GM21529 (cell line): ENCODE results near the gene ACOX3.
"Not testable (repeated sequence)": the region's sequence is repeated elsewhere in the genome, so short reads cannot be mapped to it uniquely, and the experiment has no call there.

Experiments
- ATAC-seq: cut with Tn5 transposase; IDR thresholded peaks from one replicate; pipeline ENCODE4 v1.9.1; 2021; ENCODE audit not compliant: unreplicated experiment

The ACOX3 gene

DNA sequence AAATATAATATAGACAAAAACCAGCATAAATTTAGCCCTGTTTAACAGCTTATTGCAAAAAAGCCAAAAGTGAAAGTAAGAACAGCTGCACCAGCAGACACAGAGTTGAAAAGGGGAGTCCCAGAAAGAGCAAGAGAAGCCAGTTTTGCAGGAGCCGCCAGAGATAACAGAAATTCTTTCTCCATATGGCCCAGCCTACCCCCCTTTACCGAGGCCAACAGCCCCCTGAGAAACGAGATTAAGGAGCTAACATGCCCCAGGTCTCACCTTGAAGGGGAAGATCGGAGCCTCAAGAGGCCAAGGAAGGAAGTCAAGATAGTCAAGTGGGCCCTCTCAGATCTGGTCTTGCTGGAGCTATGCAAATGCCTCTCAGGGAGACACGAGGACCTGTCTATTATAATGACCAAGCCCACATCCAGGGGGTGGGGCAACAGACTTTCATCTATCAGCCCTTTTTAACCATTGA, 4.8 kb downstream of the ACOX3 start:
- ATAC-seq = peak; percentile 59

DNA sequence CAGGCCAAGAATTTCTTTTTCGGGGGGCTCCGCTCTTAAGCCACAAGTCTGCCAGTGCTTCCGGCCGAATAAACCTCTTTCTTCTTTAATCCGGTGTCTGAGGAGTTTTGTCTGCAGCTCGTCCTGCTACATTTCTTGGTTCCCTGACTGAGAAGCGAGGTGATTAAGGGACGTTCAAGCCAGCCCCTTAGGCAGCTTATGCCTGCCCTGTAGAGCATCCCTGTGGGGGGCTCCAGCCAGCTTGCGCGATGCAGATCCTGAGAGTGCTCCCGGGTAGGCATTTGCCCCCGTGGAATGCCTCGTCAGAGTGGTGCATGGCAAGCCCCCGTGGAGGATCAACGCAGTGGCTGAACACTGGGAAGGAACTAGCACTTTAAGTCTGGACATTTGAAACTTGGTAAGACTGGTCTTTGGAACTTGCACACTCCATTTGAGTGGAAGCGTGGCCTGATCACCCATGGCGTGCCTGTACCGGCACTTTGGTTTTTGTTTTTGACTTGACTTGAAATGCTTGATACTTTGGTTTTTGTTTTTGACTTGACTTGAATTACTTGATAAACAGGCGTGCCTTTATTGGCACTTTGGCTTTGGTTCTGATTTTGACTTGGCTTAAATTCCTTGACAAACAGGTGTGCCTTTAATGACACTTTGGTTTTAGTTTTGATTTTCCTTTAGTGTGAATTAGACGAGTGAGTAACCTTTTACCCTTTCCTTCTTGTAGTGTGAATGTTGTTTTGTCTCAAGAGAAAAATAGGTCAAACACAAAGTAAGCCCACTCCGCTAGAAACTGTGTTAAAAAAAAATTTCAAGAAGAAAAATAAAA, 6.1 kb downstream of the ACOX3 start:
- ATAC-seq = no peak

GRCh38 chr4:8433136-8433535, 7.4 kb downstream of the ACOX3 start:
- ATAC-seq = no peak

DNA sequence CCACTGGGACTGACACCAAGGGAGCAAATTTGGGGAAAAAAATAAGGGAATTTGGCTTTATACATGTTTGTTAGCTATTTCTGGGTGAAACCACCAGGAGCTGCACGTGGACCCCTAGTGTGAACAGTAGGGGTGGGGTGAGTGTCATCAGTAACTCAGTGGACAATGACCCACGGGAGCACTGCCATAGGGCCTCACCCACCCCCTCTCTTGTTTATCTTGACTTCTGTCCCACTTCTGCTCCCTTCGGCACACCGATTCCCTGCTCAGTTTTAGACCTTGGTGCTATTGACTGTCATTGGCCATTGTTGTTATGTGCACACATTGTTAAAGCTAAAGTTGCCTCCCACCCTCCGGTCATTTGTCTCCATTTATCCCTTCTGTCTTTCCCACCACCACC, 9.0 kb downstream of the ACOX3 start:
- ATAC-seq = no peak

DNA sequence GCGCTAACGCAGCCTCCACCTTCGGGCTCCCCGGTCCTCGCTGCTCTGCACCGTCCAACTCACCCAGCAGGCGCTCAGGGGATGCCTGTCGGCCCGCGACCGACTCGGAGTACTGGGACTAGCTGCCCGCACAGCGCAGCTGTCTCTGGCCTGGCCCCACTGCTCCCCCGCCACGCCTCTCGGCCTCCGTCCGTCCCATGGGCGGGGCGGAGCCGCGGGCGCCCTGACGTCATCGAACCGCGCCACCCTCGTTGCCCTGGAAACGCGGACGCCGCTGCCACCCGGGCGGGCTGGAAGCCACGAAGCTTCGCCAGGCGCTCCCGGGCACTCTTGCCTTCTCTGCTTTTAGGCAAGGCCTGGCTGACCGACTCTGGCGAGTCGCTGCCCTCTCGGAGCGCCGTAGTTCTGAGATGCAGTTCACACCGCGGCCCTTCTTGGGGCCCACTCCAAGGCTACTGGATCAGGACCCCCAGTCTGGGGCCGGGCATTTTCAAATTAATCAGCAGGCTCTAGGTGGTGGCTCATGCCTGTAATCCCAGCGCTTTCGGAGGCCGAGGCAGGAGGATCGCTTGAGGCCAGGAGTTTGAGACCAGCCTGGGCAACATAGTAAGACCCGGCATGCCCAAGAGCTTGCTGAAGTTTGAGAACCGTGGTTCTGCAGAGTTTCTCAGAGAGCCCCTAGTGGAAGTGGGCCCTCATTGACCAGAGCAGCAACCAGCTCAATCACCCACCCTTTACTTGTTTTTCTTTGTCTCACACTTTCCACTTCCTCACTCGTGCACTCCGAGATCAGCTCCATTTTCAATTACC, 12.0 kb downstream of the ACOX3 start:
- ATAC-seq = peak; percentile 89

DNA sequence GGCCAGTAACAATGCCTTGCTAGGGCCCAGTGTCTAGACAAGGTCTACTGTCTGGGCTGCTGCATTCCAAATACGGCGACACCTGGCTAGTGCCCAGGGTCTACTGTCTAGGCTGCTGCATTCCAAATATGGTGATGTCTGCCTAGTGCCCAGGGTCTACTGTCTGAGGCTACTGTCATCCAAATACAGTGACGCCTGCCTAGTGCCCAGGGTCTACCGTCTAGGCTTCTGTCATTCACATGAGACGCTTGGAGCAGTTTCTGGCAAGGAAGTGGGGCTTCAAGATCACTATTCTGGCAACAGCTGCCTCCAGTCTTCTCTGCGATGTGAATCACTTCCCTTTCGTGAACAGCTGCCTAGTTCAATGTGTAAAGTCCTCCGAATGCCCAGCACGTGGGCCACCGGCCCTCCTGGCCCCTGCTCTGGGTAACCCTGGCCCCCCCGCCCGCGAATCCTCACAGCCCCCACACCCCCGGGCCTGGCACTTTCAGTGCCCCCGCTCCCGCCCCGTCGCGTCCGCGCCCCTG, 12.7 kb downstream of the ACOX3 start:
- peak; percentile 68 for ATAC-seq

DNA sequence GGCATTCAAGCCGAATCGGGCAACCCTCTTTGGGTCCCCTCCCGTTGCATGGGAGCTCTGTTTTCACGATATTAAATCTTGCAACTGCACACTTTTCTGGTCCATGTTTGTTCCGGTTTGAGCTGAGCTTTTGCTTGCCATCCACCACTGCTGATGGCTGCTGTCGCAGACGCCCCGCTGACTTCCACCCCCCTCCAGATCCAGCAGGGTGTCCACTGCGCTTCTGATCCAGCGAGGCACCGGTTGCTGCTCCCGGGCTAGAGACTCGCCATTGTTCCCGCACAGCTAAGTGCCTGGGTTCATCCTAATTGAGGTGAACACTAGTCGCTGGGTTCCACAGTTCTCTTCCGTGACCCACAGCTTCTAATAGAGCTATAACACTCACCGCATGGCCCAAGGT, 13.3 kb downstream of the ACOX3 start:
- ATAC-seq = no peak

GRCh38 chr4:8422786-8423185, 17.7 kb downstream of the ACOX3 start:
- no peak for ATAC-seq

DNA sequence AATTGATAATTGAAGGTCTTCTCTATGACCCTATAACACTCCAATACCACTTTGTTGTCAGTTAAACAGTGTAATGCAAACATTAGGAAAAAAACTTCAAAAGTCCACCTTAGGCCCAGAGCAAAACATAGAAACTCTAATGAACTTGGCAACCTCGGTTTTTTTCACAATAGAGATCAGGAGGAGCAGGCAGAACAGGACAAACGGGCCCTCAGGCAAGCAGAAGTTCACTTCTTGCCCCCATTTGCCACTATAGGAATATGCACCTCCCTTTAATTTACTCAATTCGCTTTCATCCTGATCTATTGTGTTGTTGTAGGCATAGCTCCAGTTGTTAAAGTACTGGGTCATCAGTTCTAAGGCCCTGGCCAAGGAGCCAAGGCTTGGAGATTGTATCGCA, 18.2 kb downstream of the ACOX3 start:
- ATAC-seq = no peak

- ATAC-seq = not testable (repeated sequence)
Observed at GRCh38 chr4:8420151-8420550, 20.4 kb downstream of the ACOX3 start.

- peak; percentile 88 for ATAC-seq
Observed at GRCh38 chr4:8419222-8420041, 21.1 kb downstream of the ACOX3 start.

GRCh38 chr4:8417071-8417614, 23.4 kb downstream of the ACOX3 start:
- no peak for ATAC-seq

GRCh38 chr4:8414377-8414776, 26.1 kb downstream of the ACOX3 start:
- no peak for ATAC-seq

DNA sequence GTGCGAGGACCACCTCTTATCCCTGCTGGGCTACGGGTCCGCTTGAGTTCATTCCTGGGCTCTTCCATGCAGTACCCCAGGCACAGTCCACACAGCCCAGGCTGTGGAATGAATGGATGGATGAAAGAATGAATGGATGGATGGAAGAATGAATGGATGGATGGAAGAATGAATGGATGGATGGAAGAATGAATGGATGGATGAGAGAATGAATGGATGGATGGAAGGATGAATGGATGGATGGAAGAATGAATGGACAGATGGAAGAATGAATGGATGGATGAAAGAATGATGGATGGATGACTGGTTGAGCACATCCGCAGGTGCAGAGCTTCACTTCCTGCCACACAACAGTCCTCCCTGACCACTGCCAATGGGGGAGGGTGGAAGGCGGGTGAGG, 28.2 kb downstream of the ACOX3 start:
- no peak for ATAC-seq

- no peak for ATAC-seq
Observed at GRCh38 chr4:8411351-8412180, 29.0 kb downstream of the ACOX3 start.

DNA sequence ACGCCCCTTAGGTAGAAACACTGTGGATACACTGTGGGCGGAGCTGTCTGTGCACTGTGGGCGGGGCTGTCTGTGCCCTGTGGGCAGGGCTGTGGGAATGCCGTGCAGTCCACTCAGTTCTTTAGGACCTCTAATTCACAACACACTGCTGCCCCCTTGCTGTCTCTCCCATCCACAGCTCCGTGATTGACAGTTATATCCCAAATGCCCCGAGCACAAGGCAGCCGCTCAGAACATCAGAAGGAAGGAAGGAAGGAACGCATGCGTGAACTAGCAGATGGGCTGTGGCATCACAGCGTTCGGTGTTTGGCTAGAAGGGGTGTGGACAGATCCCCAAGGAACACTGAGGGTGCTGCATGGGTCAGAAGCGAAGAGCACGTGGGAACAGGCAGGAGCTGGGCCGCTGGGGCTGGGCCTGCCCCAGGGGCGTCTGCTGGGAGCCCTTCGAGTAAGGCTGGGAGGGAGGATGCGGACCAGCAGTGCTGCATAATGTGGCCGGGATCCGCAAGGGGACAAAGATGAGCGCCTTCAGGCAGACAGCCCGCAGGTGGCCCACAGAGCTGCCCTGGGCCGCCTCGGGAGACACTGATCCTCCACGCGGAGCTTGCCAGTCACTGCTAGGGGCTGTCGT, 29.8 kb downstream of the ACOX3 start:
- ATAC-seq = no peak

DNA sequence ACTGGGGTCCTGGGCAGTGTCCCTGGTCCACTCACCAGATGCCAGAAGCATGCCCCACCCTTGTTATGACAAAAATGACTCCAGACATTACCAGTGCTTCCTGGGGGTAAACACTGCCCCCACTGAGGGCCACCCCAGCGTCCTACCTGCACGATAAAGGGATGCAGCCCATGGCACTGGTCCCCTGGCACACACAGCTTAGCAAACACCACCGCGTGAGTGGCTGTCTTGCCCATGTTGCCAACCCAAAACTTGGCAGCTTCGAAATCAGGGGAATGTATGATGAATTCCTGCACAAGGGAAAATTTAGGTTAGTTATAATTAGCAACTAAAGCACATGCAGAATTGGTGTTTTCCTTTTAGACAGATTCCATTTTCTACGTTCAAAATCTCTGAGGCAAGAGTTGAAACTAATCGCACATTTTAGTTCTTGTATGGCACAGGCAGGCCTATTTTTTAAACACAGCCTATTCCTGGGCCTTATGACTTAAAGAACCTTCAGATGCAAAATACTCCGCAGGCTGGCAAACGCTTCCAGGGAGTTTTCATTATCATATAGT, 30.4 kb downstream of the ACOX3 start:
- no peak for ATAC-seq

GRCh38 chr4:8409264-8410065, 31.1 kb downstream of the ACOX3 start:
- no peak for ATAC-seq
